ENCODE data around the gene PLCG1. TPM values are rescaled to one million over a fixed set of nuclear protein-coding genes. Genes with fewer than 3 reads are reported as not detected.
"Not testable (repeated sequence)": the region's sequence is repeated elsewhere in the genome, so short reads cannot be mapped to it uniquely, and the experiment has no call there.

Gene PLCG1
- total RNA-seq, 1 donor from 2014 or later = 61.1 TPM

GRCh38 chr20:41123631-41124030 lies 13.7 kb upstream of the PLCG1 start:
- Mint-ChIP-seq H3K27ac (no peak overlapping the region), H3K9me3 (no peaks in the 10 kb centered on the region), H3K27me3 (no peaks in the 10 kb centered on the region), H3K4me1 (no peaks in the 10 kb centered on the region), H3K36me3 (ENCODE audit: low read depth) (peaks cover 76% of the 10 kb centered on the region), H3K4me3 (no peak overlapping the region)
- CTCF ChIA-PET = no interaction called here
- intact Hi-C loops (cut with micrococcal nuclease) = no loop called here
- POLR2A ChIA-PET = no interaction called here
- DNase-seq (no peak), ATAC-seq (ENCODE audit: low read depth) (no peak)
- no peak for TF ChIP-seq CTCF (IDR thresholded peaks at IDR 0.05)

GRCh38 chr20:41124451-41125094 lies 12.8 kb upstream of the PLCG1 start:
- no peak overlapping the region for H3K4me3 Mint-ChIP-seq
- no peaks in the 10 kb centered on the region for H3K27me3 Mint-ChIP-seq
- TF ChIP-seq CTCF (IDR thresholded peaks at IDR 0.05) = no peak
- no peaks in the 10 kb centered on the region for H3K9me3 Mint-ChIP-seq
- H3K36me3 Mint-ChIP-seq (ENCODE audit: low read depth) = peaks cover 68% of the 10 kb centered on the region
- ATAC-seq (ENCODE audit: low read depth) = no peak
- no peaks in the 10 kb centered on the region for H3K4me1 Mint-ChIP-seq
- no peak overlapping the region for H3K27ac Mint-ChIP-seq
- DNase-seq = no peak
- ChIA-PET CTCF (no interaction called here), POLR2A (no interaction called here)
- intact Hi-C loops (cut with micrococcal nuclease) = no loop called here

- H3K27me3 Mint-ChIP-seq = no peaks in the 10 kb centered on the region
- H3K27ac Mint-ChIP-seq = no peak overlapping the region
- TF ChIP-seq CTCF (IDR thresholded peaks at IDR 0.05) = no peak
- H3K9me3 Mint-ChIP-seq = no peaks in the 10 kb centered on the region
- ATAC-seq (ENCODE audit: low read depth) (no peak), DNase-seq (no peak)
- no peaks in the 10 kb centered on the region for H3K4me1 Mint-ChIP-seq
- intact Hi-C loops (cut with micrococcal nuclease) = no loop called here
- POLR2A ChIA-PET = no interaction called here
- H3K4me3 Mint-ChIP-seq = no peak overlapping the region
- peaks cover 57% of the 10 kb centered on the region for H3K36me3 Mint-ChIP-seq (ENCODE audit: low read depth)
- CTCF ChIA-PET = interaction anchor here (2.1 kb wide), 1 partner anchor 10 kb away, joined by 6 read pairs; no protein-coding TSS in a partner anchor
Measured at GRCh38 chr20:41125530-41126457, 11.5 kb upstream of the PLCG1 start.

GRCh38 chr20:41126719-41127118 lies 10.6 kb upstream of the PLCG1 start:
- DNase-seq (no peak), ATAC-seq (ENCODE audit: low read depth) (no peak)
- Mint-ChIP-seq H3K36me3 (ENCODE audit: low read depth) (peaks cover 48% of the 10 kb centered on the region), H3K4me1 (no peaks in the 10 kb centered on the region), H3K9me3 (no peaks in the 10 kb centered on the region), H3K27me3 (no peaks in the 10 kb centered on the region), H3K27ac (no peak overlapping the region), H3K4me3 (no peak overlapping the region)
- ChIA-PET CTCF (interaction anchor here (2.1 kb wide), 1 partner anchor 9 kb away, joined by 6 read pairs; no protein-coding TSS in a partner anchor), POLR2A (no interaction called here)
- no peak for TF ChIP-seq CTCF (IDR thresholded peaks at IDR 0.05)
- intact Hi-C loops (cut with micrococcal nuclease) = no loop called here

- H3K4me1 Mint-ChIP-seq; DNase-seq; H3K27ac Mint-ChIP-seq; intact Hi-C loops (cut with micrococcal nuclease); H3K4me3 Mint-ChIP-seq; H3K27me3 Mint-ChIP-seq; ATAC-seq (ENCODE audit: low read depth); H3K9me3 Mint-ChIP-seq; POLR2A ChIA-PET: not testable (repeated sequence)
- CTCF ChIA-PET = interaction anchor here (2.1 kb wide), 1 partner anchor 7 kb away, joined by 6 read pairs; no protein-coding TSS in a partner anchor
- peaks cover 32% of the 10 kb centered on the region for H3K36me3 Mint-ChIP-seq (ENCODE audit: low read depth)
Measured at GRCh38 chr20:41128317-41128716, 9.0 kb upstream of the PLCG1 start.

Measured in activated B cell treated with CpG ODN at 0.5 μM for 24 hours (primary cell).